ENCODE measurements around the gene LRP8.

The LRP8 gene

DNA sequence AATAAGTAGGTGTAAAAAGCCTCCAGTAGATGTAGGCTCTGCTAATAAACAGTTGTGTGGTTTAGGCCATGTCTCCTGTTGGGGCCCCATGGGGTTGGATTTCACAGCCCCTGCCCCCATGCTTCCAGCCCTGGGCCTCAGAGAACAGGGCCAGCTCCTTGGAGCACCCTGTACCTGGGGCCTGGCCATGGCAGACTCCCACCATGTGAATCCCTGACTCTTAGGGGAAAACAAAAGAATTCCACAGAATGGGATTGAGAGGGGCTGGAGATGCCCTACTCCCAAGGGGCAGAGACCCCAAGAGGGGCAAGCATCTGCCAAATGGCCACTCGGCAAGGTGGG lies 11.5 kb downstream of the LRP8 start:
- peaks cover 15% of the 10 kb centered on the region for H3K36me3 ChIP-seq (ENCODE audit: insufficient read depth, low read length)
- no peaks in the 10 kb centered on the region for H3K9me3 ChIP-seq (ENCODE audit: control insufficient read depth, insufficient read depth, low read length)
- peaks cover 15% of the 10 kb centered on the region for H3K4me1 ChIP-seq (ENCODE audit: insufficient read depth, low read length)
- no peak overlapping the region for H3K9ac ChIP-seq (ENCODE audit: low read depth, low read length)

DNA sequence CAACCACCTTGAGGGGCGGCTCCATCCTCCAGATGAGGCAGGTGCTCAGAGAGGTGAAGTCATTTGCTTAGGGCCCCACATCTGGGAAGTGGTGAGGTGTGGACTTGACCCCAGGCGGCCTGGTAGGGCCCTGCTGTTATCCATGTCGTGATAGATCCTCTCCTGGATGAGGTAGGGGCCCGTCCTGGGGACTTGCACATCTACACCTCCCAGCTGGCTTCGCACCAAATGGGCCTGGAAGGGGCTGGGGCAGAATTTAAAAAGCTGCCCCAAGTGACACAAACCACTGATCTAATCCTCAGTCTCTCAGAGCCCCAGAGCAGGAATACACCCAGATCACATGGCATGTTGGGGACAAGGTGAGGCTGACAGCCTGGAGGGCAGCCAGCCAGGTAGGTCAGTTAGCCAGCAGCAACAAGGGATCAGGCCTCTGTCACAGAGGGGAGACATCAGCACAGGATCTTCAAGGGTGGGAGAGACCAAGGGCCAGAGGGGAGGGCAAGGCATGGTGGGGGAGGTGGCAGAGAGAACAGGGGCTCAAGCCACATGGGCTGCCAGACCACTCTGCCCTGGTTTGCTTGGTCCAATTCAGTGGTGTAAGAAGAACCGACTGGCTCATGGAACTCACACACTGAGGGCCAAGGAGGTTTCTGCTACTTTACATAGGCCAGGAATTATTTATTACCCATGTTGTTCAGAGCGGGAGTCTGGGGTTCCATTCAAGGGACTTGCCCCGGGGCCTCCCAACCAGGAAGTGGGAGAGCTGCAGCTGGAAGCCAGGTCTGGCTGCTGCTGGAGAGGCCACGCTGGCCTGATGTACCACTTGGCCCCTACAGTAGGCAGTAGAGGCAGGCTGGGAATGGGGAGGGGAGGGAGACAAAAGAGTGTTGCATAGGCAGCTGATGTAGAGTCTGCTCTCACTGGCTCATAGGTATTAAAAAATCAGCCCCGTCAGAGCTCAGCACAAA lies 12.1 kb downstream of the LRP8 start:
- Histone ChIP-seq H3K9me3 (ENCODE audit: control insufficient read depth, insufficient read depth, low read length) (no peaks in the 10 kb centered on the region), H3K4me1 (ENCODE audit: insufficient read depth, low read length) (peaks cover 15% of the 10 kb centered on the region), H3K9ac (ENCODE audit: low read depth, low read length) (no peak overlapping the region), H3K36me3 (ENCODE audit: insufficient read depth, low read length) (peaks cover 11% of the 10 kb centered on the region)

DNA sequence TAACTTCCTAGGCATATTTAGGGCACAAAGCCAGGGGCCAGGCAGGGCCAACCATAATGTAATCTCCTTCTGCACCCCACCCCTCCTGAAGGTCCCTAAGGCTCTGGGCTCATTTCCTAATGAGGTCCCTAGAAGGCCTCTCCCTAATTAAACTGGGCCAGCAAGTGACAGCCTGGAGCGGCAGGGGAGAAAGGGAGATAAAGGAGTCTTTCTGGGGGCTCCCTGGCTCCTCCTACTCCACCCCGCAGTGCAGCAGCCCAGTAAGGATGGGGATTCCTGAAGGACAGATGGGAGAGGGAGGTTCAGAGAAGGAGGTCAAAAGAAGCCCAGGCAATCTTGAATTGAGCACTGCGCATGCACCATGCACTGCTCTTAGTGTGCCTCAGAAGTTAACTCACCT lies 12.8 kb downstream of the LRP8 start:
- peaks cover 15% of the 10 kb centered on the region for H3K4me1 ChIP-seq (ENCODE audit: insufficient read depth, low read length)
- no peak overlapping the region for H3K9ac ChIP-seq (ENCODE audit: low read depth, low read length)
- H3K9me3 ChIP-seq (ENCODE audit: control insufficient read depth, insufficient read depth, low read length), result no peaks in the 10 kb centered on the region
- H3K36me3 ChIP-seq (ENCODE audit: insufficient read depth, low read length), result peaks cover 6% of the 10 kb centered on the region

DNA sequence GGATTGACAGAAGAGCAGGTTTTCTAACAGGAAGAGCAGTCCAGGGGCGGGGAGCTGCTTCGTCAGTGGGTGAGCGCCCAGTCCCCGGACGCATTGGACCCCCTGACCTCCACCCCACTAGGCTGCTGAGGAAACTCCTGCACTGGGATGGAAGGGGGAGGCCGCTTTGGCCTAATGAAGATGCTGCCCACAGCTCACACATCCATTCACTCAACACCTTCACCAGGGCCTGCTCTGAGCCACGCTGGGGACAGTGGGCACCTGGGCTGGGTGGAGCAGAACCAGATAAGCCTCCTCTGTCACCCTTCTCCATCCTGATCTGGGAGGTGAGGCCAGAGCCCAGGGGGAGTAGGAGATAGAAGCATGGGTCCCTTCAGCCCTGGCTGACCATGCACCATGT lies 13.3 kb downstream of the LRP8 start:
- H3K9ac ChIP-seq (ENCODE audit: low read depth, low read length), result no peak overlapping the region
- peaks cover 6% of the 10 kb centered on the region for H3K36me3 ChIP-seq (ENCODE audit: insufficient read depth, low read length)
- peaks cover 15% of the 10 kb centered on the region for H3K4me1 ChIP-seq (ENCODE audit: insufficient read depth, low read length)
- H3K9me3 ChIP-seq (ENCODE audit: control insufficient read depth, insufficient read depth, low read length), result no peaks in the 10 kb centered on the region

DNA sequence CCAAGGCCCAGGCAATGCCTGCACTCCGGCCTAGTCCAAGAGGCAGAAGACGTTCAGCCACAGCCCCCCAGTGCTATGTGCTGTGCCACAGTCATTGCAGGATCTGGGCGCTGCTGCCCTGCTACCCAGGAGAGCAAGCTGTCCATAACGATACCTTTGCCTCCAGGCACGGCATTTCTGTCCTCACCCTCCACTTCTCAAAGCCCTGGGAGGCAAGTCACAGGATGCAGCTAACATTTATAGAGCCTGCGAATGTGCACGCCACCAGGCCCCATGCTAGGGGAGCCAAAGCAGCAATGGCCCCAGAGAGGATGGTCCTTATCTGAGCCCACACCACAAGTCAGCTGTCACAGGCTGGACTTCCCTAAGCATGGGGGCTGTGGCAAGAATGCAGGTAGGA lies 13.8 kb downstream of the LRP8 start:
- Histone ChIP-seq H3K9ac (ENCODE audit: low read depth, low read length) (no peak overlapping the region), H3K4me1 (ENCODE audit: insufficient read depth, low read length) (peaks cover 15% of the 10 kb centered on the region), H3K36me3 (ENCODE audit: insufficient read depth, low read length) (peaks cover 6% of the 10 kb centered on the region)

DNA sequence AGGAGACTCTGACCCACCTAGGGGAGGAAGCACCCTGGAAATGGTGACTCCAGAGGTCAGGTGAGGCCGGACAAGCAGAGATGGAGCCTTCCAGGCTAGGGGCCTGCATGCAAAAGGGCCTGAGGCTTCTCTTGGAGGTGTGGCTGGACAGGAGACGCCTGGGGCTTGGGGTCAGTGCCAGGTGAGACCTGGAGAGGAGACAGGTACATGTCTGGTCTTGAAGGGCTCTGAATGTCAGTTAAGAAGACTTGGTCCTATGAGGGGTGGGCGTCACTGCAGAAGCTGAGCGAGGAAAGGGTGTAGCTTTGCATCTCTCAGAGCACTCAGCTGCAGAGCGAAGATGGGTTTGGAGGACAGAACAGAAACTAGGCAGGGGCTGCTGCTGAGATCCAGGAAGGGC lies 14.3 kb downstream of the LRP8 start:
- Histone ChIP-seq H3K4me1 (ENCODE audit: insufficient read depth, low read length) (peaks cover 15% of the 10 kb centered on the region), H3K36me3 (ENCODE audit: insufficient read depth, low read length) (peaks cover 6% of the 10 kb centered on the region), H3K9me3 (ENCODE audit: control insufficient read depth, insufficient read depth, low read length) (no peaks in the 10 kb centered on the region), H3K9ac (ENCODE audit: low read depth, low read length) (no peak overlapping the region)

More for the DNA sequence above, 13.8 kb downstream of the LRP8 start:
- H3K9me3 ChIP-seq (ENCODE audit: control insufficient read depth, insufficient read depth, low read length), result no peaks in the 10 kb centered on the region

DNA sequence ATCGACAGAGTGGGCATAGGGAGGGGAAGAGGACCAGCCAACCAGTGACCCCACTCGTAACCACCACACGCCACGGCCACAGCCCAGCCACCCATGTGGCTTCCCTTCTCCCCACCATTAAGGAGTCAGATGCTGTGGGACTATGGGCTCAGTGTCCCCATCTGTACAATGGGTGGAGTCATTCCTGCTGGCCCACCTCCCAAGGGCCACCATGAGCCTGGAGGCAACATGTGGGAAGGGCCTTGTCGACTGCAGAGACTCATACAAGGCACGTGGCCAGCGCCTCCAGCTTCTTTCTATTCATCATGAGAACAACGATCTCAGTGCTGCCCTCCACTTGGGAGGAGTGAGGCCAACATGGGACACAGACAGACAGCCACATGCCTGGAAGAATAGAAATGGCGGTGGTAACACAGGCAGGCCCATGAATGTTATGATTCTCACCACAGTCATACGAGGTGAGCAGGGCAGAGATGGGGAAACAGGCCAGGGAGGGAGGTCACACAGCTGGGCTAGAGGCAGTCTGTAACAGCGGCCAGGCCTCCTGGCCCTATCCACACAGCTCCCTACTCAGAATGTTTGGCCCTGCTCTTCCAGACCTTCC lies 16.1 kb downstream of the LRP8 start:
- Histone ChIP-seq H3K4me1 (ENCODE audit: insufficient read depth, low read length) (peaks cover 8% of the 10 kb centered on the region), H3K36me3 (ENCODE audit: insufficient read depth, low read length) (peaks cover 6% of the 10 kb centered on the region), H3K9ac (ENCODE audit: low read depth, low read length) (no peak overlapping the region), H3K9me3 (ENCODE audit: control insufficient read depth, insufficient read depth, low read length) (no peaks in the 10 kb centered on the region)

DNA sequence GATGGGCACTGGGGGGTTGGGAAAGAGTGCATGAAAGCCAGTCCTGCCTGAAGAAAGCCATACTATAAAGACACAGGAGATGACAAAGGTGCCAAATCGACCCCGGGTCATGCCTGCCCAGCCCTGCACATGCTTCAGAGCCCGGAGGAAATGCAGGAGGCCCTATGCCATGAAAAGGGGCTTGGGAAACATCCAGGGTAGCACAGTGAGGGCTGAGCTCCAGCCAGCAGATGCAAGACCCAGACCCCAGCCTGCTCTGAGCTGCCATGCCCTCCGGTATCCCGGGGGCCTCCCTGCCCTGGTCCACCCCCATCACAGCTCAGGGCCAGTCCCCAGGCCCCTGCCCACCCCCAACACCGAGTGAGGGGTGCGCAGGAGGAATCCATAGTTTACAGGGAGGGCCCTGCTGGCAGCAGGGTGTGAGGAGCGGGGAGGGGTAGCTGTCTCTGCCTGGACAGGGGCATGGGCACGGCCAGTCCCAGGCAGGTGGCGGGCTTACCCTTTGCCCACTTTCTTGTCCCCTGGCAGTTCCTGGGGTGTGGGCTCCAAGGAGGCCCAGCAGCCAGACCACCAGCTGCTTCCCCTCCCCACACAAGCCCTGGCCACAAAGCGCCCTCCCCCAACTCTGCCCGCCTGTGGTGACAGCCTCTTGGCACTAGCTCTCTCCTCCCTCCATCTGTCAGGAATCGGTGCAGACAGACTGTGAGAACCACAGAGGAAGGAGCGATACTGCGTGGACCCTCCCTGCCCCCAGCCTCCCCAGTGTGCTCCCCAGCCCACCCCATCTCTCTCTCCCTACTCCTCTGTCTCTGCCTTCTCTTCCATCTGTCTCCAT lies 16.8 kb downstream of the LRP8 start:
- Histone ChIP-seq H3K9me3 (ENCODE audit: control insufficient read depth, insufficient read depth, low read length) (no peaks in the 10 kb centered on the region), H3K9ac (ENCODE audit: low read depth, low read length) (no peak overlapping the region), H3K4me1 (ENCODE audit: insufficient read depth, low read length) (peaks cover 1% of the 10 kb centered on the region; the same call in 1 of the 2 replicates), H3K36me3 (ENCODE audit: insufficient read depth, low read length) (peaks cover 6% of the 10 kb centered on the region)

DNA sequence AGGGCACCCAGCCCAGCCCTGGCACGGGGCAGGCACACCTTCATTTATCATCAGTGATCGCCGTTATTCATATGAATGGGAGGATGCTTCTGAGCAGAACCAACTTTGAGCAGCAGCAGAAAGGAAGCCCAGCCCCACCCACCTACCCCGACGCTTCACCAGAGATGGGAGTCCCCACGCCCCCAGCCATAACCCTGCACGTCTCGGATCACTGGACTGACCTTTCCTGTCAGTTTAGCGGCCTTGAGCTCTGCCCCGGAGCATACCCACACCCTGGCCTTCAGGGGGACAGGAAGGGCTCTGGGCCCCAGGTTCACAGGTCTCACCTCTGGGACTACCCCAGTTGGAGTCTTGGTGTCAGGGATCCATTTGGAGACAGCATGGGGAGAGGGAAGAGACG lies 18.1 kb downstream of the LRP8 start:
- Histone ChIP-seq H3K9ac (ENCODE audit: low read depth, low read length) (no peak overlapping the region), H3K9me3 (ENCODE audit: control insufficient read depth, insufficient read depth, low read length) (no peaks in the 10 kb centered on the region), H3K4me1 (ENCODE audit: insufficient read depth, low read length) (no peaks in the 10 kb centered on the region; the same call in 1 of the 2 replicates), H3K36me3 (ENCODE audit: insufficient read depth, low read length) (no peaks in the 10 kb centered on the region)

DNA sequence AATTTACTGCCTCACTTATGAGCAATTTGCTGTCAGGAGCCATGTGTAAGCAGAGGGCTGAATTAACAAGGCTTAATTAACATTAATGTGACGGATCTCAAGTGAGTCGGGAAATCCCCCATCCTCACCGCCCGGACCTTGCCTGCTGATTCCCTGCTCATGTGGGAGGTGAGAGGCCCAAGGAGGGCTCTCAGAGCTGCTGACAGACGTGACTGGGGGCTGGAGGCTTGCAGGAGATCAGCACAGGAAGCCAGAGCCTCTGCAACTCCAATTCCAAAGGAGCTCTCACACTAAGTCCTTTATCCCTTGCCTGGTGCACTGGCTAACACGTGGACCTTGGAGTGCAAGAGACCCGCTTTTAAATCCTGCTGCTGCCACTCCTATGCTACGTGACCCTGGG lies 19.4 kb downstream of the LRP8 start:
- Histone ChIP-seq H3K9ac (ENCODE audit: low read depth, low read length) (no peak overlapping the region), H3K4me1 (ENCODE audit: insufficient read depth, low read length) (peaks cover 6% of the 10 kb centered on the region; the same call in 1 of the 2 replicates), H3K9me3 (ENCODE audit: control insufficient read depth, insufficient read depth, low read length) (no peaks in the 10 kb centered on the region), H3K36me3 (ENCODE audit: insufficient read depth, low read length) (0 out of 2 replicates have a peak, but pooled peaks cover 2% of the 10 kb centered on the region)

DNA sequence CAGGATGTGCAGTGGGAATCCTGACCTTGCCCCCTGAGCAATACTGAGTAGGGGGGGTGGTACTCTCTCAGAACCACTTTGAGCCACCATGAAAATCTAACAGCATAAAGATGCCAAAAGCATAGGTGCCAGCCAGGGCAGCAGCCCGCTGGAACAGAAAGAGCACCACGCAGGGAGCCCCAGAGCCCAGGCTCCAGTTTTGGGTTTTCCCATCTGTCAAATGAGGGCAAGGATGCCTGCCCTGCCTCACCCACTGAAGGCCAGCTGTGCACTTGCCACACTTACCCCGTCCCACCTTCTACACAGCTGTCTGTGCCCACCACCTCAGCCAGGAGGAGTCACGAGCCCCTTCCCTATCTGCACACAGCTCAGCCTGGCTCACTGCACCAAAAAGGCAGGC lies 20.8 kb downstream of the LRP8 start:
- no peak overlapping the region for H3K9ac ChIP-seq (ENCODE audit: low read depth, low read length)
- no peaks in the 10 kb centered on the region for H3K9me3 ChIP-seq (ENCODE audit: control insufficient read depth, insufficient read depth, low read length)
- H3K4me1 ChIP-seq (ENCODE audit: insufficient read depth, low read length), result peaks cover 6% of the 10 kb centered on the region; the same call in 1 of the 2 replicates
- H3K36me3 ChIP-seq (ENCODE audit: insufficient read depth, low read length), result 0 out of 2 replicates have a peak, but pooled peaks cover 2% of the 10 kb centered on the region

DNA sequence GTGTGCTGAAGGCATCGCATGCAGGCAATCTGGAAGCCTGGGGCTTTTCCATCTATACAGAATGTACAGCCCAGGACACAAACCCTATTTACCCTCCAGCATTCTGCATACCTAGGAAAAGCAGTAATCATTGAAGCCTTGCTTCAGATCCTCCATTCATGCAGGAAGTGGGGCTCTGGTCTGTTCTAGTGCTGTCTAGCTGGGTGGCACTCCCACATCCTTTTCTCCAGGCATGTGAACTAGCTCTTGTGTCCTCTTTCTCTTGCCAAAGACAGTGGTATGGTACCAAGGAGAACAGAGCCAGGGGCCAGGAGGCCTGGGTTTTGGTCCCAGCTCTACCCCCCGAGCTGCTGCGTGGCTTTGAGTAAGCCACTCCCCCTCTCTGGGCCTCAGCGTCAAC lies 21.7 kb downstream of the LRP8 start:
- H3K4me1 ChIP-seq (ENCODE audit: insufficient read depth, low read length), result peaks cover 6% of the 10 kb centered on the region; the same call in 1 of the 2 replicates
- H3K9me3 ChIP-seq (ENCODE audit: control insufficient read depth, insufficient read depth, low read length), result no peaks in the 10 kb centered on the region
- 0 out of 2 replicates have a peak, but pooled peaks cover 2% of the 10 kb centered on the region for H3K36me3 ChIP-seq (ENCODE audit: insufficient read depth, low read length)
- no peak overlapping the region for H3K9ac ChIP-seq (ENCODE audit: low read depth, low read length)

DNA sequence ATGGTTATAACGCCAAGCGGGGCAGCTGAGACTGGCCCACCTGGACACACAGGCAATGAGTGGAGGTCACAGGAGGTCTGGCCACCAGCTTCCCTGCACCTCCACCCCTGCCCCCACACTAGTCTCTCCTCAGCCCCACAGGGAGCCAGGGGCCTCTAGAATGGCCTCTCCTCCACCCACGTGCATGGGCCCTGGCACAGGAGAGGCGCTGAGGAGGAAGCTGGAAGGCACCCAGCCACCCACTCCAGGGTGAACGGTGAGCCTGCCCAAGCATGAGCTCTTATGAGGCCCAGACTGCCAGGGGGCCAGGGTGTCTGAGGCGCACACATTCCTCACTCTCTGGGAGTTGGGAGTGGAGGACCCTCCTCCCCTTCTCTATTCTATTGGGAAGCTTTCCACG lies 22.2 kb downstream of the LRP8 start:
- Histone ChIP-seq H3K4me1 (ENCODE audit: insufficient read depth, low read length) (peaks cover 6% of the 10 kb centered on the region; the same call in 1 of the 2 replicates), H3K36me3 (ENCODE audit: insufficient read depth, low read length) (0 out of 2 replicates have a peak, but pooled peaks cover 2% of the 10 kb centered on the region), H3K9ac (ENCODE audit: low read depth, low read length) (no peak overlapping the region), H3K9me3 (ENCODE audit: control insufficient read depth, insufficient read depth, low read length) (no peaks in the 10 kb centered on the region)

DNA sequence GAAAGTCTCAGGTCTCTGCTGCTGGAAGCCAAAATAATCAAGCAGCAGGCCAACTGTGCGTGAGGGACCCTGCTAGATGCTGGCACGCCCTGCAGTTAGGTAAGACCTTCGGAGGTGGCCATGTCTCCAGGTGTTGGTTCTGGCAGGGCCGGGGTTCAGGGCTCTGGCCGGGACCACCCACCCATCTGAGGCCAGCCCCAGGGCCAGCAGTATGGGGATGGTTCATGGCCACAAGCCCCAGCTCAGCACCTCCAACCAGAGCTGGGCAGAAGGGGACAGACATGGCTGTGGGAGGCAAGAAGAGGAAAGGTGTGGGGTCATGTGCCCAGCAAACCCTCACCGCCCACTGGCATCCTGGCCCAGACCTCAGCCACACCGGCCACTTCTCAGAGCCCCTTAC lies 23.3 kb downstream of the LRP8 start:
- Histone ChIP-seq H3K9me3 (ENCODE audit: control insufficient read depth, insufficient read depth, low read length) (no peaks in the 10 kb centered on the region), H3K4me1 (ENCODE audit: insufficient read depth, low read length) (peaks cover 6% of the 10 kb centered on the region; the same call in 1 of the 2 replicates), H3K9ac (ENCODE audit: low read depth, low read length) (no peak overlapping the region), H3K36me3 (ENCODE audit: insufficient read depth, low read length) (0 out of 2 replicates have a peak, but pooled peaks cover 2% of the 10 kb centered on the region)
